Stomach (tissue), 4 donors: ENCODE measurements around the gene METTL24.

Experiments
- CTCF ChIP-seq, 7 experiments: fragments of 450-650 bp in 4 of 7; fragments of 200-600 bp in 3 of 7; sonication (generic) in 3 of 7; IDR thresholded peaks; one replicate each; pipeline ENCODE4 v1.5.1; 2016 to 2019; ENCODE audit warnings: antibody characterized with exemption in 7 of 7, control low read depth in 2 of 7, mild to moderate bottlenecking in 1 of 7
- POLR2AphosphoS5 ChIP-seq, 3 donors: sonication (generic); formaldehyde crosslinking; IDR thresholded peaks; one replicate each; pipeline ENCODE4 v1.6.1; 2016; ENCODE audit warnings: antibody characterized with exemption in 3 of 3

GRCh38 chr6:110392727-110393126, 34.6 kb upstream of the METTL24 start:
- TF ChIP-seq POLR2AphosphoS5 (IDR thresholded peaks at IDR 0.05) (no peak), CTCF (IDR thresholded peaks at IDR 0.05) (no peak)
